ENCODE data around the gene SLC39A2. TPM values are rescaled to one million over a fixed set of nuclear protein-coding genes. Genes with fewer than 3 reads are reported as not detected.

SLC39A2 gene
- total and polyA plus RNA-seq, 9 of the 15 experiments (the other 6 are each of a cell fraction or from before 2014, with no cell fraction given) = 0.06 to 0.09 TPM; not detected in 7

GRCh38 chr14:21014761-21015190 lies 15.7 kb downstream of the SLC39A2 start (continued):
- TF ChIP-seq MLLT1 (IDR thresholded peaks at IDR 0.05) = no peak
- TF ChIP-seq CUX1 (CRISPR knock-in tag; IDR thresholded peaks at IDR 0.05) = no peak
- TF ChIP-seq NBN (IDR thresholded peaks at IDR 0.05; ENCODE audit: low read depth) = peak; percentile 33; the same call in 1 of the 2 replicates
- peak; percentile 90 for TF ChIP-seq SMC3 (conservative IDR thresholded peaks at IDR 0.05; ENCODE audit: insufficient read depth, low read depth, low read length)
- TF ChIP-seq TEAD1 (CRISPR knock-in tag; IDR thresholded peaks at IDR 0.05) = peak; percentile 45 to 61; a peak in 2 of 4 replicates
- TF ChIP-seq FOXP4 (CRISPR knock-in tag; IDR thresholded peaks at IDR 0.05; ENCODE audit: borderline replicate concordance) = no peak
- TF ChIP-seq JUND (IDR thresholded peaks at IDR 0.05; ENCODE audit: borderline replicate concordance, low read depth, low read length) = peak; percentile 33; the same call in 1 of the 2 replicates
- TF ChIP-seq JUND (tag; IDR thresholded peaks at IDR 0.05; ENCODE audit: borderline replicate concordance, low read depth, low read length) = no peak
- no peak for TF ChIP-seq HDGF (IDR thresholded peaks at IDR 0.05)
- no peak for TF ChIP-seq ELK1 (CRISPR knock-in tag; IDR thresholded peaks at IDR 0.05)
- peak; percentile 76 to 95 (median 93) for TF ChIP-seq CTCF (IDR thresholded peaks at IDR 0.05 in 2 of 3, conservative IDR thresholded peaks at IDR 0.05 in 1 of 3; ENCODE audit: insufficient read depth in 2 of 3, low read depth in 1 of 3, low read length in 3 of 3)
- TF ChIP-seq PREB (CRISPR knock-in tag; IDR thresholded peaks at IDR 0.05) = no peak
- TF ChIP-seq ATF1 (CRISPR knock-in tag; IDR thresholded peaks at IDR 0.05) = no peak
- 0 out of 2 replicates have a peak, but pooled peaks have one; percentile 26 for TF ChIP-seq ATF1 (tag; IDR thresholded peaks at IDR 0.05)

All from K562 (cell line).